GM23338 (cell line): ENCODE results near the gene RRAS.

Experiments used
- POLR2AphosphoS5 ChIP-seq: IDR thresholded peaks from 2 replicates; pipeline ENCODE4 v1.6.1; 2016; ENCODE audit warnings: antibody characterized with exemption, low read depth
- TF ChIP-seq, protein P1 (sequence below), 2 experiments: fragments of 200-600 bp in 1 of 2; sonication (generic) in 1 of 2; conservative IDR thresholded peaks; 2 replicates each; pipeline versions ENCODE4 v1.5.1 to v1.6.1; 2016 to 2017; ENCODE audit warnings: antibody characterized with exemption in 2 of 2, low read depth in 2 of 2, mild to moderate bottlenecking in 2 of 2, moderate library complexity in 1 of 2

DNA sequence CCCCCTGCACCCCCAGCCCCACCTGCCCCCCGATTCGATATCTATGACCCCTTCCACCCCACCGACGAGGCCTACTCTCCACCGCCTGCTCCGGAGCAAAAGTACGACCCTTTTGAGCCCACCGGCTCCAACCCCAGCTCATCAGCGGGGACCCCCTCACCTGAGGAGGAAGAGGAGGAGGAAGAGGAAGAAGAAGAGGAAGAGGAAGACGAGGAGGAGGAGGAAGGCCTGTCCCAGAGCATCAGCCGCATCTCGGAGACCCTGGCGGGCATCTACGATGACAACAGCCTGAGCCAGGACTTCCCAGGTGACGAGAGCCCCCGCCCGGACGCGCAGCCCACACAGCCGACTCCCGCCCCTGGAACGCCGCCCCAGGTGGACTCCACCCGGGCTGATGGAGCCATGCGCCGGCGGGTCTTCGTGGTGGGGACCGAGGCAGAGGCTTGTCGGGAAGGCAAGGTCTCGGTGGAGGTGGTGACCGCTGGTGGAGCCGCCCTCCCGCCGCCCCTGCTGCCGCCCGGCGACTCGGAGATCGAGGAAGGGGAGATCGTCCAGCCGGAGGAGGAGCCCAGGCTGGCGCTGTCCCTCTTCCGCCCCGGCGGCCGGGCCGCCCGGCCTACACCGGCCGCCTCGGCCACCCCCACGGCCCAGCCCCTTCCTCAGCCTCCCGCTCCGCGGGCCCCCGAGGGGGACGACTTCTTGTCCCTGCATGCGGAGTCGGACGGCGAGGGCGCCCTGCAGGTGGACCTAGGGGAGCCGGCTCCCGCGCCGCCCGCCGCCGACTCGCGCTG lies 11.3 kb upstream of the RRAS start:
- TF ChIP-seq, protein P1, sequence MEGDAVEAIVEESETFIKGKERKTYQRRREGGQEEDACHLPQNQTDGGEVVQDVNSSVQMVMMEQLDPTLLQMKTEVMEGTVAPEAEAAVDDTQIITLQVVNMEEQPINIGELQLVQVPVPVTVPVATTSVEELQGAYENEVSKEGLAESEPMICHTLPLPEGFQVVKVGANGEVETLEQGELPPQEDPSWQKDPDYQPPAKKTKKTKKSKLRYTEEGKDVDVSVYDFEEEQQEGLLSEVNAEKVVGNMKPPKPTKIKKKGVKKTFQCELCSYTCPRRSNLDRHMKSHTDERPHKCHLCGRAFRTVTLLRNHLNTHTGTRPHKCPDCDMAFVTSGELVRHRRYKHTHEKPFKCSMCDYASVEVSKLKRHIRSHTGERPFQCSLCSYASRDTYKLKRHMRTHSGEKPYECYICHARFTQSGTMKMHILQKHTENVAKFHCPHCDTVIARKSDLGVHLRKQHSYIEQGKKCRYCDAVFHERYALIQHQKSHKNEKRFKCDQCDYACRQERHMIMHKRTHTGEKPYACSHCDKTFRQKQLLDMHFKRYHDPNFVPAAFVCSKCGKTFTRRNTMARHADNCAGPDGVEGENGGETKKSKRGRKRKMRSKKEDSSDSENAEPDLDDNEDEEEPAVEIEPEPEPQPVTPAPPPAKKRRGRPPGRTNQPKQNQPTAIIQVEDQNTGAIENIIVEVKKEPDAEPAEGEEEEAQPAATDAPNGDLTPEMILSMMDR (conservative IDR thresholded peaks at IDR 0.05; ENCODE audit: low read depth in 2 of 2) = no peak
- no peak for TF ChIP-seq POLR2AphosphoS5
